HG03432 (cell line): ENCODE measurements around the gene PPIL1.

ENCODE experiments used
- ATAC-seq: cut with Tn5 transposase; IDR thresholded peaks from one replicate; pipeline ENCODE4 v1.9.1; 2021; ENCODE audit warnings: mild to moderate bottlenecking, moderate library complexity; ENCODE audit not compliant: unreplicated experiment

The PPIL1 gene

GRCh38 chr6:36856277-36856676 lies 18.3 kb downstream of the PPIL1 start:
- ATAC-seq: no peak

- ATAC-seq: no peak
Measured at GRCh38 chr6:36855750-36856149, 18.9 kb downstream of the PPIL1 start.

GRCh38 chr6:36853325-36853724 lies 21.3 kb downstream of the PPIL1 start:
- ATAC-seq: no peak

GRCh38 chr6:36852481-36853147 lies 22.0 kb downstream of the PPIL1 start:
- no peak for ATAC-seq

GRCh38 chr6:36851626-36852025 lies 23.0 kb downstream of the PPIL1 start:
- no peak for ATAC-seq

- ATAC-seq: no peak
Measured at GRCh38 chr6:36851149-36851614, 23.4 kb downstream of the PPIL1 start.

- no peak for ATAC-seq
Measured at GRCh38 chr6:36850021-36850420, 24.6 kb downstream of the PPIL1 start.

GRCh38 chr6:36848658-36849441 lies 25.8 kb downstream of the PPIL1 start:
- no peak for ATAC-seq

- no peak for ATAC-seq
Measured at GRCh38 chr6:36847991-36848390, 26.6 kb downstream of the PPIL1 start.

GRCh38 chr6:36847152-36847551 lies 27.5 kb downstream of the PPIL1 start:
- ATAC-seq: no peak

- ATAC-seq: no peak
Measured at GRCh38 chr6:36845233-36845632, 29.4 kb downstream of the PPIL1 start.

GRCh38 chr6:36844232-36845170 lies 30.1 kb downstream of the PPIL1 start:
- no peak for ATAC-seq

- ATAC-seq: no peak
Measured at GRCh38 chr6:36843170-36843569, 31.4 kb downstream of the PPIL1 start.

- no peak for ATAC-seq
Measured at GRCh38 chr6:36841756-36842155, 32.8 kb downstream of the PPIL1 start.

GRCh38 chr6:36840432-36841403 lies 33.9 kb downstream of the PPIL1 start:
- no peak for ATAC-seq

GRCh38 chr6:36839749-36840431 lies 34.7 kb downstream of the PPIL1 start:
- ATAC-seq: no peak

- ATAC-seq: no peak
Measured at GRCh38 chr6:36838896-36839748, 35.5 kb downstream of the PPIL1 start, which contains the start of gene CPNE5. Gene CPNE5 (minus strand): TSS chr6:36839444. CDS start chr6:36839377, 67 bp downstream.

- no peak for ATAC-seq
Measured at GRCh38 chr6:36837686-36838085, 36.9 kb downstream of the PPIL1 start.

- no peak for ATAC-seq
Measured at GRCh38 chr6:36837022-36837339, 37.6 kb downstream of the PPIL1 start.
